Peyer's patch (tissue), 4 donors: ENCODE measurements around the gene PFKP. TPM values are rescaled to one million over a fixed set of nuclear protein-coding genes. Genes with fewer than 3 reads are reported as not detected.

Experiments used
- DNase-seq, 3 donors: peaks; one replicate each; pipeline ENCODE4 v3.0.0-alpha.2; 2017 to 2019
- H3K27ac ChIP-seq, 4 donors: fragments of 200-600 bp; sonication (generic); one replicate each; pipeline ENCODE4 v1.5.1; 2016 to 2019
- H3K27me3 ChIP-seq, 2 donors: fragments of 200-600 bp; sonication (generic); one replicate each; pipeline ENCODE4 v1.5.1; 2019
- H3K36me3 ChIP-seq, 3 donors: fragments of 200-600 bp; sonication (generic); one replicate each; pipeline ENCODE4 v1.5.1; 2016 to 2019
- H3K4me1 ChIP-seq, 4 donors: fragments of 200-600 bp; sonication (generic); one replicate each; pipeline ENCODE4 v1.5.1; 2016 to 2019
- H3K4me3 ChIP-seq, 4 donors: fragments of 200-600 bp; sonication (generic); 1 replicate in 3 of 4; 2 replicates in 1 of 4; pipeline ENCODE4 v1.5.1; 2016 to 2019; ENCODE audit warnings: mild to moderate bottlenecking in 1 of 4
- H3K9me3 ChIP-seq, 4 donors: fragments of 200-600 bp; sonication (generic); one replicate each; pipeline ENCODE4 v1.5.1; 2016 to 2019; ENCODE audit warnings: mild to moderate bottlenecking in 1 of 4
- CTCF ChIP-seq, 6 experiments: fragments of 450-650 bp in 4 of 6; fragments of 200-600 bp in 2 of 6; sonication (generic) in 1 of 6; IDR thresholded peaks; one replicate each; pipeline ENCODE4 v1.5.1; 2017 to 2019; ENCODE audit warnings: antibody characterized with exemption in 6 of 6, mild to moderate bottlenecking in 3 of 6, moderate library complexity in 1 of 6
- POLR2A ChIP-seq, 2 donors: fragments of 450-650 bp; IDR thresholded peaks; one replicate each; pipeline ENCODE4 v1.5.1; 2017; ENCODE audit warnings: antibody characterized with exemption in 2 of 2, mild to moderate bottlenecking in 2 of 2, moderate library complexity in 2 of 2
- total RNA-seq, 4 donors: library from RNA; depleted of rRNA; stranded (reverse); fragments of >200 nt; gene quantifications; one replicate each; pipeline ENCODE4 v1.1.0, GENCODE V29; 2016

Gene PFKP
- total RNA-seq, 4 donors from 2014 or later = 79.0 to 130 (median 87.9) TPM

- Histone ChIP-seq H3K4me3 (no peak overlapping the region), H3K9me3 (no peaks in the 10 kb centered on the region), H3K27me3 (no peaks in the 10 kb centered on the region), H3K36me3 (no peaks in the 10 kb centered on the region), H3K27ac (peak overlapping the region in 1 of 4 donors; percentile 20), H3K4me1 (peaks cover 0 to 14% (median 0%) of the 10 kb centered on the region in 4 donors)
- DNase-seq = no peak
- TF ChIP-seq POLR2A (IDR thresholded peaks at IDR 0.05) (no peak), CTCF (IDR thresholded peaks at IDR 0.05) (no peak)
These were observed 19.8 kb upstream of the PFKP start for GRCh38 chr10:3047596-3047995.

- H3K9me3 ChIP-seq = no peaks in the 10 kb centered on the region
- peak overlapping the region in 1 of 4 donors; percentile 22 for H3K27ac ChIP-seq
- DNase-seq = no peak
- H3K4me3 ChIP-seq = no peak overlapping the region
- H3K36me3 ChIP-seq = no peaks in the 10 kb centered on the region
- no peaks in the 10 kb centered on the region for H3K27me3 ChIP-seq
- TF ChIP-seq CTCF (IDR thresholded peaks at IDR 0.05) (no peak), POLR2A (IDR thresholded peaks at IDR 0.05) (no peak)
- H3K4me1 ChIP-seq = peaks cover 0 to 14% (median 0%) of the 10 kb centered on the region in 4 donors
These were observed 19.0 kb upstream of the PFKP start for GRCh38 chr10:3048119-3049019.

GRCh38 chr10:3051692-3052091 lies 15.7 kb upstream of the PFKP start:
- Histone ChIP-seq H3K9me3 (no peaks in the 10 kb centered on the region), H3K27ac (no peak overlapping the region), H3K36me3 (no peaks in the 10 kb centered on the region), H3K4me1 (peaks cover 0 to 2% (median 0%) of the 10 kb centered on the region in 4 donors), H3K27me3 (no peaks in the 10 kb centered on the region), H3K4me3 (no peak overlapping the region)
- TF ChIP-seq POLR2A (IDR thresholded peaks at IDR 0.05) = no peak
- no peak for DNase-seq

- Histone ChIP-seq H3K9me3 (no peaks in the 10 kb centered on the region), H3K4me1 (no peaks in the 10 kb centered on the region), H3K4me3 (no peak overlapping the region), H3K36me3 (no peaks in the 10 kb centered on the region), H3K27me3 (no peaks in the 10 kb centered on the region), H3K27ac (no peak overlapping the region)
- no peak for DNase-seq
- TF ChIP-seq POLR2A (IDR thresholded peaks at IDR 0.05) (no peak), CTCF (IDR thresholded peaks at IDR 0.05) (no peak)
These were observed 14.2 kb upstream of the PFKP start for GRCh38 chr10:3053155-3053554.

GRCh38 chr10:3054183-3054850 lies 13.0 kb upstream of the PFKP start:
- peak overlapping the region in 1 of 4 donors; percentile 59 for H3K27ac ChIP-seq
- TF ChIP-seq CTCF (IDR thresholded peaks at IDR 0.05) (no peak), POLR2A (IDR thresholded peaks at IDR 0.05) (no peak)
- no peak for DNase-seq
- H3K4me1 ChIP-seq = no peaks in the 10 kb centered on the region
- no peaks in the 10 kb centered on the region for H3K9me3 ChIP-seq
- H3K27me3 ChIP-seq = no peaks in the 10 kb centered on the region
- H3K36me3 ChIP-seq = no peaks in the 10 kb centered on the region
- no peak overlapping the region for H3K4me3 ChIP-seq

GRCh38 chr10:3054851-3055199 lies 12.5 kb upstream of the PFKP start:
- H3K9me3 ChIP-seq = no peaks in the 10 kb centered on the region
- no peaks in the 10 kb centered on the region for H3K36me3 ChIP-seq
- no peaks in the 10 kb centered on the region for H3K4me1 ChIP-seq
- peak overlapping the region in 1 of 4 donors; percentile 59 for H3K27ac ChIP-seq
- no peak overlapping the region for H3K4me3 ChIP-seq
- no peaks in the 10 kb centered on the region for H3K27me3 ChIP-seq
- no peak for DNase-seq
- TF ChIP-seq CTCF (IDR thresholded peaks at IDR 0.05) = no peak
- no peak for TF ChIP-seq POLR2A (IDR thresholded peaks at IDR 0.05)
